Measurements from ENCODE around the gene OXNAD1. TPM values are rescaled to one million over a fixed set of nuclear protein-coding genes. Genes with fewer than 3 reads are reported as not detected.
A peak's percentile ranks its signal among the peaks of the same experiment; 100 is the strongest.

Gene OXNAD1
- total and polyA plus RNA-seq, 10 of the 15 experiments (the other 5 are each of a cell fraction or from before 2014, with no cell fraction given): 5.6 to 27.8 (median 16.2) TPM

DNA sequence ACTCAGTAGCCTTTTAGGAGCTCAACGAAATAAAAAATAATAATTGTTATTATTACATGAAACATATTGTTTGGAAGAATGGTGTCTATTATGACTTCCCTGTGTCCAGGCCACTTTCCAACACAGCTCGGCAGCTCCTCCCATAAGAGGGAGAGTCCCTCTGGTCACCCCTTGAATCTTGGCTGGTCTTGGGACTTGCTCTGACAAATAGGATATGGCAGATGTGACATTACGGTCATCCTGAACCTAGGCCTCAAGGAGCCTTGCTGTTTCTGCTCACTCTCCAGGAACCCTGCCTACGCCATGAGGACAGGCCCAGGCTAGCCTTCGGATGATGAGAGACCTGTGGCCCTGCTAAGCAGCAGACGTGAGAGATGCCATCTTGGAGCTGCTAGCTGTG lies 71.8 kb downstream of the OXNAD1 start:
- Histone ChIP-seq H3K27me3 (replicated peaks in 1 of 2; ENCODE audit: control insufficient read depth in 2 of 2, insufficient read depth in 2 of 2, low read length in 1 of 2) (no peaks in the 10 kb centered on the region), H2AFZ (ENCODE audit: control insufficient read depth, low read depth, low read length) (no peak overlapping the region), H3K4me2 (ENCODE audit: control insufficient read depth, insufficient read depth) (no peak overlapping the region), H3K4me1 (ENCODE audit: control insufficient read depth, insufficient read depth, low read length) (peaks cover 12% of the 10 kb centered on the region), H3K79me2 (ENCODE audit: control insufficient read depth, insufficient read depth, low read length) (peaks cover 7% of the 10 kb centered on the region), H3K9me3 (replicated peaks; ENCODE audit: control insufficient read depth, insufficient read depth, low read length) (no peaks in the 10 kb centered on the region; the same call in 2 of the 3 replicates), H3K27ac (ENCODE audit: control insufficient read depth, insufficient read depth) (no peak overlapping the region), H4K20me1 (ENCODE audit: control insufficient read depth, insufficient read depth) (no peaks in the 10 kb centered on the region), H3K4me3 (no peak overlapping the region), H3K9ac (ENCODE audit: control insufficient read depth, insufficient read depth, low read length) (no peak overlapping the region), H3K36me3 (ENCODE audit: control insufficient read depth in 2 of 2, insufficient read depth in 2 of 2, low read length in 1 of 2) (peaks cover 20 to 39% of the 10 kb centered on the region in 2 experiments)
- in situ Hi-C loops (cut with MboI) (no loop called here), intact Hi-C loops (cut with micrococcal nuclease; ENCODE audit: unreplicated experiment) (no loop called here)
- FAIRE-seq (no peak), DNase-seq (ENCODE audit: low read depth, low spot score) (no peak), ATAC-seq (no peak)
- 98% methylated on average over 6 of the region's 6 CpGs for WGBS (ENCODE audit: insufficient coverage, insufficient replicate concordance, low lambda C conversion rate, missing lambda C conversion rate)
- ChIA-PET POLR2A (interaction anchor here (0.8 kb wide), 1 partner anchor 24 kb away, joined by 5 read pairs; no protein-coding TSS in a partner anchor), CTCF (interaction anchor here (1.0 kb wide), 1 partner anchor 214 kb away, joined by 3 read pairs; no protein-coding TSS in a partner anchor), SMC1A (ENCODE audit: uncharacterized antibody, unreplicated experiment) (interaction anchor here (1.0 to 1.2 kb wide), 2 partner anchors 141 to 214 kb away, joined by 3 to 4 read pairs; no protein-coding TSS in a partner anchor), RAD21 (ENCODE audit: unreplicated experiment) (interaction anchor here (1.0 kb wide), 1 partner anchor 34 kb away, joined by 3 read pairs; no protein-coding TSS in a partner anchor)
- TF ChIP-seq IRF4 (IDR thresholded peaks at IDR 0.05; ENCODE audit: low read depth, low read length): no peak
- TF ChIP-seq ZBED1 (IDR thresholded peaks at IDR 0.05; ENCODE audit: borderline replicate concordance): no peak
- TF ChIP-seq PAX5 (IDR thresholded peaks at IDR 0.05; ENCODE audit: borderline replicate concordance, low read depth, low read length): no peak
- TF ChIP-seq POLR2A (IDR thresholded peaks at IDR 0.05; ENCODE audit: low read depth, low read length): no peak
- TF ChIP-seq BRCA1 (IDR thresholded peaks at IDR 0.05; ENCODE audit: low read depth, low read length): no peak
- no peak for TF ChIP-seq MTA2 (IDR thresholded peaks at IDR 0.05; ENCODE audit: low read depth)
- BruUV-seq (replicated peaks): no TSS peak

- ChIA-PET CTCF (interaction anchor here (0.6 to 1.5 kb wide), 4 partner anchors 26 to 1220 kb away, joined by 3 to 5 read pairs (median 4); no protein-coding TSS in a partner anchor), POLR2A (interaction anchor here (0.9 to 1.1 kb wide), 2 partner anchors 23 to 25 kb away, joined by 3 read pairs; no protein-coding TSS in a partner anchor), RAD21 (ENCODE audit: unreplicated experiment) (interaction anchor here (1.0 to 1.6 kb wide), 3 partner anchors 33 to 174 kb away, joined by 3 to 6 read pairs (median 3); no protein-coding TSS in a partner anchor), SMC1A (ENCODE audit: uncharacterized antibody, unreplicated experiment) (interaction anchor here (0.6 to 1.3 kb wide), 6 partner anchors 10 to 166 kb away, joined by 3 read pairs; no protein-coding TSS in a partner anchor)
- Histone ChIP-seq H3K4me2 (ENCODE audit: control insufficient read depth, insufficient read depth) (no peak overlapping the region; the same call in 1 of the 2 replicates), H3K4me3 (no peak overlapping the region), H3K9ac (ENCODE audit: control insufficient read depth, insufficient read depth, low read length) (no peak overlapping the region), H3K9me3 (replicated peaks; ENCODE audit: control insufficient read depth, insufficient read depth, low read length) (no peaks in the 10 kb centered on the region; the same call in 2 of the 3 replicates), H3K4me1 (ENCODE audit: control insufficient read depth, insufficient read depth, low read length) (peaks cover 12% of the 10 kb centered on the region), H3K27ac (ENCODE audit: control insufficient read depth, insufficient read depth) (peak overlapping the region; percentile 51; the same call in 1 of the 2 replicates), H3K79me2 (ENCODE audit: control insufficient read depth, insufficient read depth, low read length) (peaks cover 7% of the 10 kb centered on the region), H3K36me3 (ENCODE audit: control insufficient read depth in 2 of 2, insufficient read depth in 2 of 2, low read length in 1 of 2) (peaks cover 20 to 33% of the 10 kb centered on the region in 2 experiments), H4K20me1 (ENCODE audit: control insufficient read depth, insufficient read depth) (no peaks in the 10 kb centered on the region), H2AFZ (ENCODE audit: control insufficient read depth, low read depth, low read length) (no peak overlapping the region), H3K27me3 (replicated peaks in 1 of 2; ENCODE audit: control insufficient read depth in 2 of 2, insufficient read depth in 2 of 2, low read length in 1 of 2) (no peaks in the 10 kb centered on the region)
- intact Hi-C loops (cut with micrococcal nuclease; ENCODE audit: unreplicated experiment) (no loop called here), in situ Hi-C loops (cut with MboI) (no loop called here)
- BruUV-seq (replicated peaks): no TSS peak
- FAIRE-seq: peak; percentile 23
- peak; percentile 20 for DNase-seq (ENCODE audit: low read depth, low spot score)
- ATAC-seq: peak; percentile 83
- 47% methylated on average over 15 of the region's 15 CpGs for WGBS (ENCODE audit: insufficient coverage, insufficient replicate concordance, low lambda C conversion rate, missing lambda C conversion rate)
- TF ChIP-seq TBL1XR1 (IDR thresholded peaks at IDR 0.05; ENCODE audit: low read depth, low read length): no peak
- TF ChIP-seq, protein P1, sequence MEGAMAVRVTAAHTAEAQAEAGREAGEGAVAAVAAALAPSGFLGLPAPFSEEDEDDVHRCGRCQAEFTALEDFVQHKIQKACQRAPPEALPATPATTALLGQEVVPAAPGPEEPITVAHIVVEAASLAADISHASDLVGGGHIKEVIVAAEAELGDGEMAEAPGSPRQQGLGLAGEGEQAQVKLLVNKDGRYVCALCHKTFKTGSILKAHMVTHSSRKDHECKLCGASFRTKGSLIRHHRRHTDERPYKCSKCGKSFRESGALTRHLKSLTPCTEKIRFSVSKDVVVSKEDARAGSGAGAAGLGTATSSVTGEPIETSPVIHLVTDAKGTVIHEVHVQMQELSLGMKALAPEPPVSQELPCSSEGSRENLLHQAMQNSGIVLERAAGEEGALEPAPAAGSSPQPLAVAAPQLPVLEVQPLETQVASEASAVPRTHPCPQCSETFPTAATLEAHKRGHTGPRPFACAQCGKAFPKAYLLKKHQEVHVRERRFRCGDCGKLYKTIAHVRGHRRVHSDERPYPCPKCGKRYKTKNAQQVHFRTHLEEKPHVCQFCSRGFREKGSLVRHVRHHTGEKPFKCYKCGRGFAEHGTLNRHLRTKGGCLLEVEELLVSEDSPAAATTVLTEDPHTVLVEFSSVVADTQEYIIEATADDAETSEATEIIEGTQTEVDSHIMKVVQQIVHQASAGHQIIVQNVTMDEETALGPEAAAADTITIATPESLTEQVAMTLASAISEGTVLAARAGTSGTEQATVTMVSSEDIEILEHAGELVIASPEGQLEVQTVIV (IDR thresholded peaks at IDR 0.05; ENCODE audit: borderline replicate concordance, partially characterized antibody): no peak
- no peak for TF ChIP-seq REST (IDR thresholded peaks at IDR 0.05; ENCODE audit: low read depth, low read length)
- TF ChIP-seq BACH1 (IDR thresholded peaks at IDR 0.05; ENCODE audit: borderline replicate concordance): 0 out of 2 replicates have a peak, but pooled peaks have one; percentile 8
- peak; percentile 70 for TF ChIP-seq RUNX3 (IDR thresholded peaks at IDR 0.05; ENCODE audit: low read length)
Observed at GRCh38 chr3:16337856-16338540, 73.0 kb downstream of the OXNAD1 start.
